GM18502 (cell line): ENCODE measurements around the gene PRAC2.

Experiments
- ATAC-seq: cut with Tn5 transposase; IDR thresholded peaks from one replicate; pipeline ENCODE4 v1.9.1; 2021; ENCODE audit warnings: mild to moderate bottlenecking; ENCODE audit not compliant: unreplicated experiment, poor library complexity

Gene PRAC2

GRCh38 chr17:48752399-48753288 lies 29.7 kb downstream of the PRAC2 start:
- ATAC-seq: no peak

GRCh38 chr17:48753794-48754499 lies 31.0 kb downstream of the PRAC2 start:
- ATAC-seq: no peak

- ATAC-seq: no peak
Measured at GRCh38 chr17:48754500-48755261, 31.7 kb downstream of the PRAC2 start.

GRCh38 chr17:48755356-48755755 lies 32.4 kb downstream of the PRAC2 start:
- no peak for ATAC-seq

- ATAC-seq: no peak
Measured at GRCh38 chr17:48756830-48757251, 33.9 kb downstream of the PRAC2 start.

GRCh38 chr17:48757524-48757961 lies 34.6 kb downstream of the PRAC2 start:
- no peak for ATAC-seq

- ATAC-seq: no peak
Measured at GRCh38 chr17:48759288-48759687, 36.3 kb downstream of the PRAC2 start.

GRCh38 chr17:48760411-48760810 lies 37.4 kb downstream of the PRAC2 start:
- ATAC-seq: no peak

- ATAC-seq: no peak
Measured at GRCh38 chr17:48761114-48761513, 38.1 kb downstream of the PRAC2 start.

GRCh38 chr17:48767263-48767774 lies 44.3 kb downstream of the PRAC2 start:
- ATAC-seq: no peak

GRCh38 chr17:48769009-48769675 lies 46.2 kb downstream of the PRAC2 start:
- no peak for ATAC-seq

- no peak for ATAC-seq
Measured at GRCh38 chr17:48770954-48771353, 48.0 kb downstream of the PRAC2 start.

- no peak for ATAC-seq
Measured at GRCh38 chr17:48773245-48773644, 50.3 kb downstream of the PRAC2 start.
